HG03103 (cell line): ENCODE measurements around the gene PTPN4.
"Not testable (repeated sequence)": the region's sequence is repeated elsewhere in the genome, so short reads cannot be mapped to it uniquely, and the experiment has no call there.

Experiments
- ATAC-seq: cut with Tn5 transposase; IDR thresholded peaks from one replicate; pipeline ENCODE4 v1.9.1; 2021; ENCODE audit warnings: low read depth; ENCODE audit not compliant: unreplicated experiment

Gene PTPN4

DNA sequence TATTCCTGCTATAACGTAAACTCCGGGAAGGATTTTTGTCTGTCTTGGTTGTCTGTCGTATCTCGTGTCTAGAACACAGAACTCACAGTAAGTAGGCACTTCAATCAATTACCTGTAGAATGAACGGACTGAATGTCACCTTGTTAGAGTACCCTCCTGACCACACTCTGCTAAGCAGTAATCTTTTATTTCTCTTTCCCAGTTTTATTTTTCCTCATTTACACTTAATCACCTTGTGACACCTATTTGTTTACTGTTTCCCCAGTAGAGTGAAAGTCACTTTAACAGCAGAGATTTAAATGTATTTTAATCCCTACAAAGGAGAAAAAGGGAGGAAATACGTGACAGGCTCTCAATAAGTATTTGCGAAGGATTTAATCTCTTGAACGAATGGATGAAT is 252.6 kb downstream of the PTPN4 start:
- ATAC-seq, result no peak

DNA sequence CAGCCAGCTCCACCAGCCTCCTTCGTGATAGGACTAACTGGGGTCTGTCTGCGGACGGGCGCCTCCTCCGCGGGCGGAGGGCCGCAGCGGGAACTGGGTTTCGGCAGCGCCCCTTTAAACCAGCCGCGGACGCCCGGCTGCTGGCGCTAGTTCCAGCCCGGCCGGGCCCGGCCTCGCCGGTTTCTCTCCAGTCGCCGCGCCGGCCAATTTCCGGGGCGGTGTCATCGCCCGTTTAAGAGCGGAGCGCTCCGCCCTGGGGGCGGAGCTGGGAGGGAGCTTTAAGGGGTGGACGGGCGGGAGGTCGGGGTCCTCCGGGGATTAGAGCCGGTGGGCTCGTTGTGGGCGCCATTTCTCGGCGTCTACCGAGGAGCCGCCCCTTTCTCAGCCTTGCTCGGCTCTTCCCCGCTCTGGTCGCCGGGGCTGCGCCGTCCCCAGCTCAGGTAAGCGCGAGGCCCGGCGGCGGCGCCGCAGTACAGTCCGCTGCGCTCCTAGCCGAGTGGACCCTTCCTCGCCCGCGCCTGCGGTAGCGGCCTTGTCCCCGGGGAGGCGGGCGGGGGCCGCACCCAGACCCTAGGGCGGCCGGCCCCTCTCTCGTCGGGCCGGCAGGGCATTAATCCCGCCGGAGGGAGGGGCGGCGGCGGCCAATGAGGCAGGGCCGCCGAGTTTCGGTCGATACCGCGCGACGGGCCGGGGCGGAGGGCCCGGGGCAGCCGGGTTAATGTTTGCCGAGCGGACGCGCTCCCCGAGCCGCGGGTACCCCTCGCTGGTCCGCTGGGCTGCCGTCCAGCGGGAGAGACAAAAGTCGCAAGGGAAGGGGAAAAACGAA is 253.3 kb downstream of the PTPN4 start, which contains the start of gene EPB41L5:
Gene EPB41L5, plus strand, starts transcription at position 307 of the 826 bp plus-strand sequence. CDS start 6,008 bp downstream, outside the sequence.
- ATAC-seq, result peak; percentile 92

DNA sequence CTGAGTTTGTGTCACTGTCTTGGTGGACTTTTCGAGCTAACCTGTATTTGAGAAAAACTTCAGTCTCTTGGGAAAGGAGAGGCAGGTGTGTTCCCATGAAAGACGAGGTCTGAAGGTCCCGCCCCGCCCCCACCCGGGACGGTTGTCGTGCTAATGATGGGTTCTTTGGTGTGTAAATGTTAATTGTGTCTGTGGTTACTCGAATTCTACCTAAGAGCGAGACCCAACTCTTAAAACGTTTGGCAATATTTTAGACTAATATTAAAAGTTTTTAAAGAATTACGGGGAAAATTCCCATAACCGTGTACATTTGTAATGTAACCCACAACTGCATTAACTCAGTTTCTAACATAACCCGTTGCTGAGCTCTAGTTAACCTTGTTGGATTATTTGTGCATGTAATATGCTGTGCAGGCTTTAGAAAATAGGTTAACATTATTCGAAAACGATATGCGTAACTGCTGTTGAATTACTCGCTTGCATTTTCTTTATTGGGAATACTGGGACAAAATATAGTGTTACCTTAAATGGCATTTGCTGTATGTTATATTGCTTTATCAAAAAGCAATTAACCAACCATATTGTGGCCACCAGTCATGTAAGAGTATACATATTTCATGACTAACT is 254.0 kb downstream of the PTPN4 start:
- no peak for ATAC-seq

DNA sequence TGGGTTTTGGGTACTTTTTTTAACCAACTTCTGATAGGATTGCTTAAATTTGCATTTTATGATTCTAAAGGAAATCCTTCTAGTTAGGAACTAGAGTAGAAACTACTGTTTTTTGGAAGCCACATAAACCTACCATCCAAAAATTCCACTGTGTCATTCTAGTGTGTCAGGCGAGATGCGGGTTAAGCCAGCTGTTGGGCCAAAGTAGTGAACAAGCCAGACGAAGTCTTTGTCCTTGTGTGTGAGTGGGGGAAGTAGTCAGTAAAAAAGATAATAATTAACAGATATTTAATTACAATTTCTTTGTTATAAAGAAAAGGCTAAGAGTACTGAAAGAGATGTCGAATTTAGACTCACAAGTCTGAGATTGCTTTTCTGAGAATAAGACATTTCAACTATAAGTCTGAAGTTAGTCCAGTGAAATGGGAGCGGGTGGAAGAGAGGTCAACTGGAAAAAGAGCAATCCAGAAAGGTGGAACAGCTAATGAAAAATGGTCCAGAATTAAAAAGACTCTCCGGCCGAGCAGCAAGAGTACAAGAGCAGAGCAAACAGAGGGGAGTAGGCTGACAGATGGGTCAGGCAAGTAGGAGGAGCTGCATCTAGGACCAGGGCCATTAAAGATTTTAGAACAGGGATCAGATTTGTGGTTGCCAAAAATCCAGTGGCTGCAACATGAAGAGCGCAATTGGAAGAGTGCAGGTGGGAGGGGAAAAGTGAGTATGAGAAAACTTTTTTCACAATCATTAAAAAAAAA is 254.7 kb downstream of the PTPN4 start:
- no peak for ATAC-seq

DNA sequence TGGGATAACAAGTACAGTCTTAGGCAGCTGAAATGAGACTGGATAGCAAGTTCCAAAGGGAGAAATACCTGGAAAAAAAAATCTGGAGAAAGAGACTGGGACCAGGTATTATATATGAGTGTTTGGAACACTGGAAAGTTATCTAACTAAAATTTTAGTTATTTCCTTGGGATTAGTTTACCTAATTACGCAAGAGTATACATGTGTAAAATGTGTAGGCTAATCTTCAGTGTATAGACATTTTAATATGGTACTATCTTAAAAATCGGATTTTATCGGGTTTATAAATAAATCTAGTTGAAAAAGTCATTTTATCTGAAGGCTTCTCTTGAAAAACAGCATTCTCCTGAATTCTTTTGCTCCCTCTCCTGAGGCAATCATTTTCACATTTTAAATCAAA is 257.1 kb downstream of the PTPN4 start:
- ATAC-seq, result no peak

DNA sequence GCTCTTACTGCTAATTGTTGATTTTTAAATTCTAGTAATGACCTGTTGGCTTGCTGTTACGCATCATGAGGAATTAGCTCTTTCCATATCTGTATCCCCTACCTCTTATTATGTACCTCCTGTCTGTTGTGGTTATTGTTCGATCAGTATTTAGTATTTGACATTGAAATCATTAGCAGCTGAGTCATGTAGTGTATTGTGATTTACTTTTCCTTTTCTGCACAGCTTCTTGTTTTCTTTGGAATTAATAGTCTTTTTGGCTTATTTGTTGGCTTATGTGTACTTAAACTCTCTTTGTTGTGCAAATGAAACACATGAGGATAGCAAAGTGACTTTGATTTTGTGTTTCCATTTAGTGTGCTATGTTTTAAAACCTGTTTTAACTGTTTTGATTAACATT is 257.5 kb downstream of the PTPN4 start:
- no peak for ATAC-seq

DNA sequence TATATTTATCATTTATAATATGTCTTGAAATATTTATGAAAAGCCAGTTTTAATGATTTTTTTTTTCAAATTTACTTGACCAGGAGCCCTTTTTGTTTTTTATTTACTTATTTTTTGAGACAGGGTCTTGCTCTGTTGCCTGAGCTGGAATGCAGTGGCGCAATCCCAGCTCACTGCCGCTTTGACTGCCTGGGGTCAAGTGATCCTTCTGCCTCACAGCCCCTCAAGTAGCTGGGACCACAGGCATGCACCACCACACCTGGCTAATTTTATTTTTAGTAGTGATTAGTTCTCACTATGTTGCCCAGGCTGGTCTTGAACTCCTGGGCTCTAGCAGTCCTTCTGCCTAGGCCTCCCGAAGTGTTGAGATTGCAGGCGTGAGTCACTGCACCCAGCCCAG is 258.8 kb downstream of the PTPN4 start:
- ATAC-seq, result no peak

DNA sequence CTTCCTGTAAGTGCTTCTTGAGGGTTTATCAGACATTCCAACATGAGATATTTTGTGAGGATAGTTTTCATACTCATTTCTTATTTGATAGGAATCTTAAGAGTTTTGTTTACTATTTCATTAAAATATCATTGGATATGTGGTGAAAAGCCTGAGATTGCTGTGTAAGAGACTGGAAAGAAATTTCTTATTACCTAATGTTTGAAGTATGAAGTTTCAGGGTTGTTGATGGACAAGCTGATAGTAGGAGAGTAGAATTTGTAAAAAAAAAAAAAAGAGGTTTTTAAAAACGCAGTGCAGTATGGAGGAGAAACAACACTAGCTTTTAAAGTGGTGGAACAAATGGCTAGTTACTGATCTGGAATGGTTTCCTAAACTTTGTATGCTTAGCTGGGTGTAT is 260.8 kb downstream of the PTPN4 start:
- no peak for ATAC-seq

DNA sequence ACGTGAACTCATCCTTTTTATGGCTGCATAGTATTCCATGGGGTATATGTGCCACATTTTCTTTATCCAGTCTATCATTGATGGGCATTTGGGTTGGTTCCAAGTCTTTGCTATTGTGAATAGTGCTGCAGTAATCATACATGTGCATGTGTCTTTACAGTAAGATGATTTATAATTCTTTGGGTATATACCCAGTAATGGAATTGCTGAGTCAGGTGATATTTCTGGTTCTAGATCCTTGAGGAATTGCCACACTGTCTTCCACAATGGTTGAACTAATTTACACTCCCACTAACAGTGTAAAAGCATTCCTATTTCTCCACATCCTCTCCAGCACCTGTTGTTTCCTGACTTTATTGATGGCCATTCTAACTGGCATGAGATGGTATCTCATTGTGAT is 262.8 kb downstream of the PTPN4 start:
- ATAC-seq, result not testable (repeated sequence)

DNA sequence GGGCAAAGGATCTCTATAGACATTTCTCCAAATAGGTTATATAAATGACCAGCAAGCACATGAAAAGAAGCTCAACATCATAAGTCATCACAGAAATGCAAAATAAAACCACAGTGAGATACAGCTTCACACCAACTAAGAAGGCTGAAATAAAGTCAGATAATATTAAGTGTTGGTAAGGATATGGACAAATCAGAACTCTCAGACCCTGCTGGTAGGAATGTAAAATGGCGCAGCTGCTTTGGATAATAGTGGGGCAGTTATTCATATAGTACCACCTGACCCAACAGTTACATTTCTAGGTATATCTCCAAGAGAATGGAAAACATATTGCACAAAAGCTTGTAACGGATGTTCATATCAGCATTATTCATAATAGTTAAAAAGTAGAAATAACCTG is 267.2 kb downstream of the PTPN4 start:
- ATAC-seq, result no peak

DNA sequence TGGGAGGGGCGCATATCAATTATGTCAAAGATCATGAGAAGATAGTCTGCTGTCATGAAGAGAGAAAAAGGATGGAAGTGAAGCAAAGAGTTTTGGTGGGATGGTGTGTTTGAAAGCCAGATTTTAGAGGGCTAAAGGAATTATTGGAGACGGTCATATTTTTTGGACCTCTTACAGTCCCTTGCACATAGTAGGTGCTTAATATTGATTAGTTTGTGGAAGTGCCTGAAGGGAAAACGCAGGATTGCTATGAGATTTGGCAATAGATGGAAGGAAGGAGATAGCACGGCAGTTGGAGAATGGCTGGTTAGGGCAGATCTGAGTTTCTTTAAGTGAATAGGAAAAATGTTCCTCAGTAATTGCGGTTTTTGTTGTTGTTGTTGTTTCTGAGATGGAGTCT is 269.1 kb downstream of the PTPN4 start:
- no peak for ATAC-seq

DNA sequence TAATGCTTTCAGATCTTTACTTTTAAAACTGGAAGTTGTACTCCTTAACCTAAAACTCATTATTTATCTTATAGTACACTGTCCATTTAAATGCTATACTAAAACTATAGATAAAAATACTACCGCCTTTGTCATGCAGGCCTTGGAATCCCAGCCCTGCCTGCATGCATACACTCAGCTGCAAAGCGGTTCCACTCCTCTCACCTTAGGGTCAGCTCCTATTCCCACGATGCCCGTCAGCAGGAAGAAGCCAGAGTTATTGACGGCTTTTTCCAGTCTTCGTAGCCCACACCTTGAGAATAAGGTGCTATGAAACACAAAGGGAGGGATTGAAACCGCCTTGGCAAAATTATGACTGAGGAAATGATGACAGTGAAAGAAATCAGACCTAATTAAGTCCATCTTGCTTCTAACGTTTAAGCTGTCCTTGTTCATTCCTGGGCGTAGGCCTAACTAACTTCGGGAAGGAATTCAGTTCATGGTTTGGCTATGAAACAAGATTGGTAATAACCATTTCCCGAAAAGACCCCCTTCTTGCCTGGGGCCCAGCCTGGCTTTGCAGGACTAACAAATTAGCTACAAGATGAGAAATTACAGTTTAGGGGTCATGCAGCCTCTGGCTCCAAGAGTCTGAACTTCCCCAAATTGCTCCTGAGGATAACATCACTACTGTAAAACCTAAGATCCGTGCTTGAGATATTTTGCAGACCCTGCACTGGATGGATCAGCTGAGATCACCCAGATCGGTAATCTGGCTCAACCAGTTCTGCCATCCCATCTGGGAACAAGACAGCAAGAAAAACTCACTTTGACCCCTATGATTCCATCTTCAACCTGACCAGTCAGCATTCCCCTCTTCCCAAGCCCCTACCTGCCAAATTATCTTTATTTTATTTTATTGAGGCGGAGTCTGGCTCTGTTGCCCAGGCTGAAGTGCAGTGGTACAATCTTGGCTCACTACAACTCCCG is 270.2 kb downstream of the PTPN4 start:
- no peak for ATAC-seq

DNA sequence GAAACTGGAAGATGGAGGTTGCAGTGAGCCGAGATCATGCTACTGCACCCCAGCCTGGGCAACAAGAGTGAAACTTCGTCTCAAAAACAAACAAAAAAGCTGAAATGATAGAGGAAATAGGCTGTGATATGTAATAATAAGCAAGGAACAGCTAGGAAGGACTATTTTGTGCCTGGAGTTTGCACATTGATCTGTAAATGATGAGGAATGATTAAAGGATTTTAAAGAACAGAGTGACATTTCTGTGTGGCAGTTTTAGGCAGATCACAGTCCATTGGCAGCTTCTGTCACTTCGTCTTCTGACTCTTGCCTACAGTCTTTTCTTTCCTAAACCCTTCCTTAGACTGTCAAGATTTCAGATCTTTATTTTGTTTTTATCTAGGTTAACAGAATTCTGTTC is 272.6 kb downstream of the PTPN4 start:
- ATAC-seq, result no peak
